Measurements from ENCODE around the gene PAM16.

PAM16 gene

GRCh38 chr16:4383591-4384444, 32.7 kb upstream of the PAM16 start:
- no peak for DNase-seq (ENCODE audit: low spot score)

DNA sequence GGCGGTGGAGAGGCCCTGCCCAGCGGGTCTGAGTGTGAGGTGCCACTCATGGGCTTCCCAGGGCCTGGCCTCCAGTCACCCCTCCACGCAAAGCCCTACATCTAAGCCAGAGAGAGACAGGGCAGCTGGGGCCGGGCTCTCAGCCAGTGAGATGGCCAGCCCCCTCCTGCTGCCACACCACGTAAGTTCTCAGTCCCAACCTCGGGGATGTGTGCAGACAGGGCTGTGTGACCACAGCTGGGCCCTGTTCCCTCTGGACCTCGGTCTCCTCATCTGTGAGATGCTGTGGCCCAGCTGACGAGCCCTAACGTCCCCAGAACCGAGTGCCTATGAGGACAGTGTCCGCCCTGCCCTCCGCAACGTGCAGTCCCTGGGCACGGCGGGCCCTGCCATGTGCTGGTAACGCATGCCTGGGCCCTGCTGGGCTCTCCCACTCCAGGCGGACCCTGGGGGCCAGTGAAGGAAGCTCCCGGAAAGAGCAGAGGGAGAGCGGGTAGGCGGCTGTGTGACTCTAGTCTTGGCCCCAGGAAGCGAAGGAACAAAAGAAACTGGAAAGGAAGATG, 31.8 kb upstream of the PAM16 start:
- no peak for DNase-seq (ENCODE audit: low spot score)

DNA sequence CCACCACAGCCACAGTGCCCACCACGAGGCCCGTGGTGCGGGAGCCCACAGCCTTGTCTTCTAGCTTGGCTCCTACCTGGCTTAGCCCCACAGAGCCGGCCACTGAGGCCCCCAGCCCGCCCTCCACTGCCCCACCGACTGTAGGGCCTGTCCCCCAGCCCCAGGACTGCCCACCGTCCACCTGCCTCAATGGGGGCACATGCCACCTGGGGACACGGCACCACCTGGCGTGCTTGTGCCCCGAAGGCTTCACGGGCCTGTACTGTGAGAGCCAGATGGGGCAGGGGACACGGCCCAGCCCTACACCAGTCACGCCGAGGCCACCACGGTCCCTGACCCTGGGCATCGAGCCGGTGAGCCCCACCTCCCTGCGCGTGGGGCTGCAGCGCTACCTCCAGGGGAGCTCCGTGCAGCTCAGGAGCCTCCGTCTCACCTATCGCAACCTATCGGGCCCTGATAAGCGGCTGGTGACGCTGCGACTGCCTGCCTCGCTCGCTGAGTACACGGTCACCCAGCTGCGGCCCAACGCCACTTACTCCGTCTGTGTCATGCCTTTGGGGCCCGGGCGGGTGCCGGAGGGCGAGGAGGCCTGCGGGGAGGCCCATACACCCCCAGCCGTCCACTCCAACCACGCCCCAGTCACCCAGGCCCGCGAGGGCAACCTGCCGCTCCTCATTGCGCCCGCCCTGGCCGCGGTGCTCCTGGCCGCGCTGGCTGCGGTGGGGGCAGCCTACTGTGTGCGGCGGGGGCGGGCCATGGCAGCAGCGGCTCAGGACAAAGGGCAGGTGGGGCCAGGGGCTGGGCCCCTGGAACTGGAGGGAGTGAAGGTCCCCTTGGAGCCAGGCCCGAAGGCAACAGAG, 31.0 kb upstream of the PAM16 start:
- no peak for DNase-seq (ENCODE audit: low spot score)

GRCh38 chr16:4381072-4381934, 30.2 kb upstream of the PAM16 start:
- no peak for DNase-seq (ENCODE audit: low spot score)

- no peak for DNase-seq (ENCODE audit: low spot score)
Observed at GRCh38 chr16:4380119-4381063, 29.3 kb upstream of the PAM16 start.

- no peak for DNase-seq (ENCODE audit: low spot score)
Observed at GRCh38 chr16:4378999-4379690, 28.0 kb upstream of the PAM16 start.

- no peak for DNase-seq (ENCODE audit: low spot score)
Observed at GRCh38 chr16:4378161-4378666, 27.1 kb upstream of the PAM16 start.

- no peak for DNase-seq (ENCODE audit: low spot score)
Observed at GRCh38 chr16:4377573-4378154, 26.5 kb upstream of the PAM16 start.

DNA sequence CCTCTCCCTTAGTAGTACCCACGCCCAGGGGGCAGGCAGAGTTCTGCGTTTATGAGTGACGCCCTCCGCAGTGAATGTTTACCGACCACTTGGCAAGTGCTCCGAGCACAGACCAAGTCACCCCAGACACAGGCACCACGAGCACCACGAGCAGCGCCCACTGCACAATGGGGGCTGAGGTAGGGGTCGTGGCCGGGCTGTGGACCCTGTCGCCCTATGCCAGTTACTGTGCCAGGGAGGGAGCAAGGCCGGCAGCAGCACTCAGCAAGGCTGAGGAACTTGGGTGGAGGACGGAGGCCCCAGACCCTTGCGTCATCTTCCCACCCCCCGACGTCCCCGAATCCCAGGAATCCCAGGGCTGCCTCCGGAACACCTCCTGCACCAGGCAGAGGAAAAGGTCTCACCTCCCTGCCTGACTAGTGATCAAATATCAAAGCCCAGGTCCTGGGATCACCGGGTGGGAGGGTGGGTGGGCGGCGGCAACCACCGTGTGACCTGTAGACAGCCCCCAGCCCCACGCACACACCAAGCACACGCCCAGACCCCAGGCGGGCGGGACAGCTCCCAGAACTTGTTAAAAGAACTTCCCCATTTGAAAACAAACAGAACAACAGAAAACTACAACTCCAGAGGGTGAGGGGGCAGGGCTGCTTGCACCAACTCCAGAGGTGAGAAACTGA, 25.9 kb upstream of the PAM16 start:
- no peak for DNase-seq (ENCODE audit: low spot score)

- DNase-seq (ENCODE audit: low spot score) = no peak
Observed at GRCh38 chr16:4376126-4376892, 25.2 kb upstream of the PAM16 start.

DNA sequence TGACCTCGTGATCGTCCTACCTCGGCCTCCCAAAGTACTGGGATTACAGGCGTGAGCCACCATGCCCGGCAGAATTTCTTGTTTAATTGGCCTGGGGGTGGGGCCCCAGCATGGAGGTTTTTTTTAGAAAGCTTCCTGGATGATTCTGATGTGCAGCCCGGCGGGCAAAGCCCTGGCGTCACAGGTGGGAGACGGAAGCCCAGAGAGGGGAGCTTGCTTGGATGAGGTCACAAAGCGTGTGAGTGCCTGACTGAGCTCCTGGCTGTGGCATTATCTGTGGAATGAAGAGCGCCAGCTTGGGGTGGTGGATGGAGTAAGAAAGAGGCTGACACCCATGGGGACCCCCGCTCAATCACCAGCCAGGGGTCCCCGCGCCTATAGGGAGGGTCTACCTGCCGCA, 24.6 kb upstream of the PAM16 start:
- no peak for DNase-seq (ENCODE audit: low spot score)

- no peak for DNase-seq (ENCODE audit: low spot score)
Observed at GRCh38 chr16:4373909-4374742, 23.0 kb upstream of the PAM16 start.

DNA sequence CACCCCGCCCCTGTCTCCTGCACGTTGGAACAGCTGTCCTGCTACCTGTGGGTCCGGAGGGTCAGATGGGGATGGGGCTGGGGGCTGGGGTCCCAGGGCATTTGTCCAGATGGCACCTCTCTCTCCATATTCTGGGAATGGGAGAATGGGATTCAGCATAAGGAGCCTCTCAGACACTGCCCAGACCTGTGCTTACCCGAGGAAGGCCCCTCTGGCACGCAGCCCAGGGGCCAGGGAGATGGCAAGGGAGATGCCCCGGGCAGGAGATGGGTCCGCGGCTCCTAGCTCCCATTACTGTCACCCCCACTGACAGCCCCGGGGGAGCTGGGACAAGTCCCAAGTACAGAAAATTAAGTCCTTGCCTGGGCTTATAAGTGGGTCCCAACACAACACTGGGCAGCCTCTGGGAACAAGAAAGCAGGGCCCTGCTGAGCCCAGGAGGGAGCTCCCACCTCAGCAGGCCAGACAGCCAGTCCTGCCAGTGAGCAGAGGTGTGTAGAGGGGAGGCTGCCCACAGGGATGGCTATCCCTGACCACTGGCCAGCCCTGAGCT, 22.3 kb upstream of the PAM16 start:
- DNase-seq (ENCODE audit: low spot score) = peak; percentile 58

- DNase-seq (ENCODE audit: low spot score) = peak; percentile 82
Observed at GRCh38 chr16:4372578-4373355, 21.6 kb upstream of the PAM16 start.

- DNase-seq (ENCODE audit: low spot score) = peak; percentile 73
Observed at GRCh38 chr16:4372001-4372577, 21.0 kb upstream of the PAM16 start.
